ENCODE data around the gene CCDC141.

- TF ChIP-seq SP1 (IDR thresholded peaks at IDR 0.05; ENCODE audit: low read depth) (no peak), POLR2AphosphoS5 (IDR thresholded peaks at IDR 0.05; ENCODE audit: low read depth, low read length) (no peak), CTCF (IDR thresholded peaks at IDR 0.05 in 2 of 3, conservative IDR thresholded peaks at IDR 0.05 in 1 of 3; ENCODE audit: borderline replicate concordance in 1 of 3, insufficient read depth in 1 of 3, low read depth in 2 of 3, low read length in 2 of 3) (no peak), REST (IDR thresholded peaks at IDR 0.05; ENCODE audit: low read depth) (no peak), YY1 (IDR thresholded peaks at IDR 0.05; ENCODE audit: extremely low read depth, insufficient replicate concordance, low read depth, low read length) (no peak), RAD21 (IDR thresholded peaks at IDR 0.05; ENCODE audit: low read depth) (no peak), POLR2A (IDR thresholded peaks at IDR 0.05; ENCODE audit: borderline replicate concordance, extremely low read depth, insufficient read depth, insufficient read length) (no peak), TCF7L2 (IDR thresholded peaks at IDR 0.05; ENCODE audit: borderline replicate concordance, extremely low read depth, insufficient read depth, insufficient read length) (no peak), SRF (IDR thresholded peaks at IDR 0.05; ENCODE audit: low read depth) (no peak), MAX (IDR thresholded peaks at IDR 0.05) (no peak), SIN3A (IDR thresholded peaks at IDR 0.05; ENCODE audit: low read depth) (no peak)
These were observed 763 bp downstream of the CCDC141 start for GRCh38 chr2:179049203-179049545.

Measured in HCT116 (cell line).